HG03039 (cell line): ENCODE results near the gene CPXM1.

Experiments
- ATAC-seq: cut with Tn5 transposase; IDR thresholded peaks from one replicate; pipeline ENCODE4 v1.9.1; 2021; ENCODE audit warnings: mild to moderate bottlenecking, moderate library complexity; ENCODE audit not compliant: unreplicated experiment

Gene CPXM1

DNA sequence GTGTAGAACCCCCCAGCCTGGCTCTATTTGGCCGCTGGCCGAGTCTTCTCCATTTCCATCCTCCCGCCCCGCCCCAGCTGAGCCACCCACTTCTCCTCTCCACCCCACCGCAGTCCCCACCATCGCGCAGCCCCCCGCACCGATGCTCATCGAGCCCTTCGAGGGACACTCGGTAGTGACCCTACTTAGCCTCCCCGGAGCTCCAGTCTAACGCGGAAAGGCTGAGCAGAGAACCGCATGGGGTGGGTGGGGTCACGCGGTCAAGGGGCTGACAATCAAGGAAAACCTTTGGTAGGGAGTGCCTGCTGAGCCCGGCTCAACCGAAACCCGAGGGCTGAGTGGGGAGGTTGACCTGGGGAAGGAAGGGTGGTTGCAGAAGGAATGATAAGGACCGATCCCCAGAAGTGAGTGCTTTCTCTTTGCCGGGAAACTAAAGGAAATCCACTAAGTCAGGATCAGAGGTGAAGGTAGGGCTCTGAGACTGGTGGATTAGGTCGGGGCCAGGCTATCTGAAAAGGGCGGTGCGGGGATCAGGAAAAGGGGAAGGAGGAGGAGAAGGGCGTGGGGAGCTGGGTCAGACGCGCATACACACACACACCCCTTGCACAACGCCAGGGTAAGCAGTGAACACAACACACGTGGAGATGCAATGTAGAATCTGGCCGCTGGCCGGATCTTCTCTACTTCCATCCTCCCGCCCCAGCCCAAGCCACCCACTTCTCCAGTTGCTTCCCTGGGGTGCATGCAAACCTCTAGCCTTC, 49.8 kb downstream of the CPXM1 start:
- no peak for ATAC-seq

DNA sequence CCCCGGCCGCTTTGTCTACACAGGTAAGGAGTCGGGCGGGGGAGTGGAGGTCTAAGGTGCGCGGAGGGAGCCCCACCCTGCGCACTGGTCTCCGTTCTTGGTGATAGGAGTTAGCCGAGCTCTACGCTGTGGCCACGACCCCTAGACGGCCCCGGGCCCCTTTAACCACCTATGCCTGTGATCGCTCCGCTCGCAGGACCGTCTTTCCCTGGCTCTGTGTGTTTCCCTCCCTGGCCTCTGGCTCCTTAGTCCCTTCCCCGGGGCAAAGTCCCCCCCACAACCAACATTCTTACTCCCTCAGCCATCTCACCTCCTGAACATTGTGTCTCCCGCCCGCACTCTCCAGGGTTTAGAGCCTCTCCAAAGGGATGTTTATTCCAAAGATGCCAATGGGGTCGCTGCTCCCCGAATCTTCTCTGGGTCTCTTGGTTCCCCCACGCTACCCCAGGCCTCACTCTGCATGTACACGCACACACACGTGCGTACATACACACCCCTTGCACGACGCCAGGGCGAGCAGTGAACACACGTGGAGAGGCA, 50.4 kb downstream of the CPXM1 start:
- ATAC-seq = no peak

DNA sequence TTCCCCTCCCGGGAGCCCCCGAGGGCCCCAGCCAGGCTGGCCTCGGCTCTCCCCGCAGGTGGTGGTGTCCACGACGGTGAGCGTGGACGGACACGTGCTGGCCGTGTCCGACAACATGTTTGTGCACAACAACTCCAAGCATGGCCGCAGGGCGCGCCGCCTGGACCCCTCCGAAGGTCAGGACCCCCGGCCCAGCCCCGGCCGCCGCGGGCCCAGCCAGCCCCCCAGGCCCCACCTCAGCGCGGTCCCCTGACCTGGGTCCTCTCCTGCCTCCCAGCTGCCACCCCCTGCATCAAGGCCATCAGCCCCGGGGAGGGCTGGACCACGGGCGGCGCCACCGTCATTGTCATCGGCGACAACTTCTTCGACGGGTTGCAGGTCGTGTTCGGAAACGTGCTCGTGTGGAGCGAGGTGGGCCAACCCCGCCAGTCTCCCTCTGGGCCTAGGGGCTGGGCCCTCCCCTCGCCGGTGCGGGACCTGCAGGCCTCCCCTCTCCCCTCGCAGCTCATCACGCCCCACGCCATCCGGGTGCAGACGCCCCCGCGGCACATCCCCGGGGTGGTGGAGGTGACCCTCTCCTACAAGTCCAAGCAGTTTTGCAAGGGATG, 51.0 kb downstream of the CPXM1 start:
- no peak for ATAC-seq

- no peak for ATAC-seq
Measured at GRCh38 chr20:2748551-2749342, 51.7 kb downstream of the CPXM1 start.

GRCh38 chr20:2747676-2748235, 52.7 kb downstream of the CPXM1 start:
- no peak for ATAC-seq

- ATAC-seq = no peak
Measured at GRCh38 chr20:2746636-2747265, 53.7 kb downstream of the CPXM1 start.

- no peak for ATAC-seq
Measured at GRCh38 chr20:2745936-2746635, 54.3 kb downstream of the CPXM1 start.

DNA sequence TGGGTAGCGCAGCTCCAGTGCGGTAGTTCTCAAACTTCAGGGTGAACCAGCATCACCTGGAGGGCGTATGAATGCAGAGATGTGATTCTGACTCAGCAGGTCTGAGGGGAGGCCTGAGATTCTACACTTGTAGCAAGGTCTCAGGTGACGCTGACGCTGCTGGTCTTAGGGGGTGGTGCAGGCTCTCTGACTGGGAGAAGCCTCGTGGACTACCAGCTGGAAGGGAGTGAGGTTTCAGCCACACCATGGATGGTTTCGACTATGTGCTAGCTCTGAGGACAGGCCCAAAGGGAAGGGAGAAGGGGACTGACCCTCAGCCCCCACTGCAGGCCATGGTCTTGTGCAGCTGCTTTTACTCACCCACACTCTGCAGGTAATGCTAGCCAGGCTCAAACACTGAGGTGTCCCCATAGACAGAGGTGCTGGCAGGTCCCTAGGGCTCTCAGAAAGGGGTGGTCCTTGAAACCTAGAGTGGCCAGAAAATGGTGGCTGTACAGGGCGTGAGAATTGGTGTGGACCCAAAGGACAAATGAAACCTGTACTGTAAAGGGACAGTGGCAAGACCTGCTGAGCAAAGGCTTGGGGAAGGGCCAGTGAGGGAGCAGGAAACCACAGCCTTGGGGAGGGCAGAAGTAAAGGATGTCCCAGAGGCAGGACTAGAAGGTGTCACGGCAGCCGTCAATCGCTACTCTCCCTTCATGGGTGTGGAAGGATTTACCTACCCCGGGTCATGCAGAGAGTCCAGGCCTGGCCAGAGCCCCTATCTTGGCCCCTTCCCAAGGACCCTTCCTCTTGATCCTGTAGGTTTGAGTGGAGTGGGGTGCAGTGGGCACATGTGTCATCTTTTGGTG, 55.1 kb downstream of the CPXM1 start:
- ATAC-seq = no peak
